ENCODE data around the gene DAB2IP. TPM values are rescaled to one million over a fixed set of nuclear protein-coding genes. Genes with fewer than 3 reads are reported as not detected.

The DAB2IP gene
- total RNA-seq, 1 donor from 2014 or later, result 44.7 TPM

- intact Hi-C loops (cut with DNase I), result loop anchor here (10.0 kb wide), 1 partner anchor 238 kb away; no protein-coding TSS in a partner anchor
- DNase-seq (no peak), ATAC-seq (ENCODE audit: poor library complexity) (no peak)
These were observed 105.2 kb downstream of the DAB2IP start for GRCh38 chr9:121756474-121757280.

DNA sequence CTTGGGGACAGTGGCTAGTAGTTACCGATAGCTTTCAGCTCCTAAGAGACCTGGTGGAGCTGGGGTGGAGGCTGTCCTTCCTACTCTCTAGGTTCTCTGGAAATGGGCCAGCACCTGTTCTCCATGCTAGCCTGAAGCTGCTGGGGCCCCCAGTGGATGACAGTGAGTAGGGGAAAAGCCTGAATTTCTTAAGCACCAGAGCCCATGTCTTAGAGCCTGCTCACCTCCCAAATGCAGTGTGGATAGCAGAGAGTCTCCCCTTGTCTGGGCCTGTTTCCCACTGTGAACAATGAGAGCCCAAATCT, 105.8 kb downstream of the DAB2IP start:
- intact Hi-C loops (cut with DNase I), result loop anchor here (10.0 kb wide), 1 partner anchor 238 kb away; no protein-coding TSS in a partner anchor
- ATAC-seq (ENCODE audit: poor library complexity) (no peak), DNase-seq (no peak)

- ATAC-seq (ENCODE audit: poor library complexity) (no peak), DNase-seq (no peak)
- intact Hi-C loops (cut with DNase I), result loop anchor here (10.0 kb wide), 1 partner anchor 236 kb away; no protein-coding TSS in a partner anchor
These were observed 107.3 kb downstream of the DAB2IP start for GRCh38 chr9:121758693-121759092.

- ATAC-seq (ENCODE audit: poor library complexity) (no peak), DNase-seq (no peak)
- intact Hi-C loops (cut with DNase I), result loop anchor here (10.0 kb wide), 1 partner anchor 235 kb away; no protein-coding TSS in a partner anchor
These were observed 108.6 kb downstream of the DAB2IP start for GRCh38 chr9:121759996-121760395.

- DNase-seq (no peak), ATAC-seq (ENCODE audit: poor library complexity) (no peak)
- intact Hi-C loops (cut with DNase I), result no loop called here
These were observed 109.1 kb downstream of the DAB2IP start for GRCh38 chr9:121760571-121760970.

GRCh38 chr9:121763131-121763530, 111.7 kb downstream of the DAB2IP start:
- DNase-seq (no peak), ATAC-seq (ENCODE audit: poor library complexity) (no peak)
- intact Hi-C loops (cut with DNase I), result no loop called here

- DNase-seq (no peak), ATAC-seq (ENCODE audit: poor library complexity) (no peak)
- intact Hi-C loops (cut with DNase I), result no loop called here
These were observed 112.3 kb downstream of the DAB2IP start for GRCh38 chr9:121763561-121764370.

DNA sequence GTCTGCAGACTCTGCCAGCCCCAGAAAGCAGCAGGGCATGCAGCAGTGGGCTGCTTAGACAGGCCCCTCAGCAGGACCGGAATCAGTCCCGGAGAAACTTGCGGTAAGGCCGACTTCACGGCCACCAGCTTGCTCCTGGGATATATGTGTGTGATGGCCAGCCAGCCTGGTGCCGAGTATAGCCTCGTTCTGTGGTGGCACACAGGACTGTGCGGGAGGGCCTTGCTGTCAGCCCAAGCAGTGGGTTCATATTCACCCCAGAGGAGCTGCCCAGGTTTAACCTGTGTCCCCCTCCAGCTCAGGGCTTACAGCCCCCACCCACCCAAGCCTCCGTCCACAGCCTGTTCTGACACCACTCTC, 112.9 kb downstream of the DAB2IP start:
- DNase-seq (no peak), ATAC-seq (ENCODE audit: poor library complexity) (no peak)
- intact Hi-C loops (cut with DNase I), result no loop called here

- DNase-seq, result peak; percentile 79
These were observed 113.9 kb downstream of the DAB2IP start for GRCh38 chr9:121765021-121765950.

DNA sequence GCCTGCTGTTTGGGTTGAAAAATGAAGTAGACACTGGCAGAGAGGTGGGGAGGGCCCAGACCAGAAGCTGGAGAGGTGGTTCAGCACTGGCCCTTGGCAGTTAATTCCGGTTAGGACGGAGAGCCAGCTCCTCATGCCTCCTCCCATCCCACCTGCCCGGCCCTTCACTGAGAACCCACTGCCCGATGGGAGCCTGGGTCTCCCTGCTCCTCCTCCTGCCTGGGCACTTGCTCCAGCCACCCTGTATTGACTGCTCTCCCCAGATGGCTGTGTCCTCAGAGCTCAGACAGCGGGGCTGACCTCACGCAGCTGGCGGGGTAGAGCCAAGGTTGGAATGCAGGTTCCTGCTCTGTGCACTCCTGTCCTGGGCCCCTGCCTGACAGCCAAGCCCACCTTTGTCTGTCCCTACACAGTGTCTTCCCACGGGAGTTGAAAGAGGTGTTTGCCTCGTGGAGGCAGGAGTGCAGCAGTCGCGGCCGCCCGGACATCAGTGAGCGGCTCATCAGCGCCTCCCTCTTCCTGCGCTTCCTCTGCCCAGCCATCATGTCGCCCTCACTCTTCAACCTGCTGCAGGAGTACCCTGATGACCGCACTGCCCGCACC, 114.7 kb downstream of the DAB2IP start:
- intact Hi-C loops (cut with DNase I), result no loop called here
- DNase-seq (peak; percentile 42), ATAC-seq (ENCODE audit: poor library complexity) (peak; percentile 3)

More at GRCh38 chr9:121765021-121765950, 113.9 kb downstream of the DAB2IP start:
- intact Hi-C loops (cut with DNase I), result no loop called here
- ATAC-seq (ENCODE audit: poor library complexity), result peak; percentile 89

DNA sequence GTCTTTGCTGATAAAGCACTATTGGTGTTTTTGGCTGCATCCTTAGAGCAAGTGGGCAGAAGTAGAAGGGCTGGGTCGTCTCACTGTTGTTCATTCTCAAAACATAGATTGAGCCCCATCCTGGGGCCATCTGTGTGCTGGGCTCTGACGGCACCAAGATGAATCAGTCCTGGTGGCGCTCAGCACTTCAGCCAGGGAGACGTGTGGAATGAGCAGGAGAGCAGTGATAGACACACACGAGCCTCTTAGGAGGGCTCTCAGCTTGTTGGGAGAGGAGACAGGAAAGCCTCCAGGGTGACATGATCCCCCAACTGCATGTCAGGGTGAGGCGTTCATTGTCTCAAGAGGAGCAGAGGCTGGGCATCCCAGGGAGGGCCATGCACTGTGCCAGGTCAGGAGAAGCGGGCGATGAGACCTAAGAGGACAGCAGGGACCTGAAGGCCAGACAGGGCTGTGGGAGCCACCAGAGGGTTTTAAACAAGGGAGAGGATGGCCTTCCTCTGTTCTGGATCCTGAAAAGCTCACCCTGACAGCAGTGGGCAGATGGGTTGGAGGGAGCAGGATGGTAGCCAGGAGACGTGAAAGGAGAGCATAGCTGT, 115.8 kb downstream of the DAB2IP start:
- ATAC-seq (ENCODE audit: poor library complexity) (no peak), DNase-seq (no peak)
- intact Hi-C loops (cut with DNase I), result no loop called here

GRCh38 chr9:121768416-121769015, 117.1 kb downstream of the DAB2IP start:
- ATAC-seq (ENCODE audit: poor library complexity) (no peak), DNase-seq (peak; percentile 32)
- intact Hi-C loops (cut with DNase I), result no loop called here

GRCh38 chr9:121769939-121770338, 118.5 kb downstream of the DAB2IP start:
- intact Hi-C loops (cut with DNase I), result no loop called here
- ATAC-seq (ENCODE audit: poor library complexity) (no peak), DNase-seq (peak; percentile 17)

DNA sequence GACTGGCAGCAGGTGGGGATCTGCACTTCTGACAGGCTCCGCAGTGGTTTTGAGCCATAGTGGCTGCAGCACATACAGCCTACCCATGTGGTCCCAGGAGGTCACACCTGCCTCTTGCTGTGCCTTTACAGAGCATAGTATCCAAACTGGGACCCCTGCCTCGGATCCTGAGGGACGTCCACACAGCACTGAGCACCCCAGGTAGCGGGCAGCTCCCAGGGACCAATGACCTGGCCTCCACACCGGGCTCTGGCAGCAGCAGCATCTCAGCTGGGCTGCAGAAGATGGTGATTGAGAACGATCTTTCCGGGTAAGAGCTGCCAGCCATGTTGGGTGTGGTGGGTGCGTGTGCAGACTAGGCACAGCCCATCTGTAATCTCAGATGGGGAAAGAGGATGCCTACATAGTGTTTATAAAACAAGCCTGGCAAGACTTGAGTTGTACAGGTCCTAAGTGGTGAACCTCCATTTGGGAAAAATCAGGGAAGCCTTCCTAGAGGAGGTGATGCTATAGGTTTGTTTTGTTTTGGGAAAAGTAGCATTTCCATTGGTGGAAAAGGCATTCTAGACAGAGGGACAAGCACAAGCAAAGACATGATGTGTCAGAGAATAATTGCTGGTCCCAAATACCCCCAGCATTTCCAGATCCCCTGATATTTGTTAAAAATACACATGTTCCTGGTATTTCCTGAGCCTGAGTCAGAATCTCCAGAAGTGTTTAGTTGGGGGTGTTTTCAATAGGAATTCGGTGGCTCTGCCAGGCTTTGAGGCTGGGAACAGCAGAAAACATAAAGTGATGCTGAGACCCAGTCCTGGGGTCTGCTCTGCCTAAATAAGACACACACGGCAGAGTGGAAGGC, 119.2 kb downstream of the DAB2IP start:
- intact Hi-C loops (cut with DNase I), result no loop called here
- DNase-seq (peak; percentile 28), ATAC-seq (ENCODE audit: poor library complexity) (no peak)

DNA sequence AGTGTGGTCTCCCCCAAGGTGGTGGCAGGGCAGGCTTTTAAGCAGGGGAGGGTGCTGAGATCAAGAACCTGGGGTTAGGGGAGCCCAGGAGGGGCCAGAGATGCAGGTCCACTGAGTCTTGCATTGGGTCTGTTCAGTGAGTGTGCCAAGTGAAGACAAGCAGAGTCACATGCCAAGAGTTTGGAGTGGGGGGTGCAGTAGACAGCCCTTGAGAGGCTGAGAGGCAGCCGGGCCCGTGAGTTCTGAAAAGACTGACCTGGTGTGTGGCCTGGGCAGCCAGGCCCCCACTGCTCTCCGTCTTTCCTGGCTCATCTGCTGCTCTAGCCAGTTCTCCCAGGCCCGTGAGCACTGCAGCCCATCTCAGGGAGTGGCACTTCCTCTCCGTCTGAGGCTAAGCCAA, 120.0 kb downstream of the DAB2IP start:
- intact Hi-C loops (cut with DNase I), result no loop called here
- DNase-seq (peak; percentile 29), ATAC-seq (ENCODE audit: poor library complexity) (no peak)

DNA sequence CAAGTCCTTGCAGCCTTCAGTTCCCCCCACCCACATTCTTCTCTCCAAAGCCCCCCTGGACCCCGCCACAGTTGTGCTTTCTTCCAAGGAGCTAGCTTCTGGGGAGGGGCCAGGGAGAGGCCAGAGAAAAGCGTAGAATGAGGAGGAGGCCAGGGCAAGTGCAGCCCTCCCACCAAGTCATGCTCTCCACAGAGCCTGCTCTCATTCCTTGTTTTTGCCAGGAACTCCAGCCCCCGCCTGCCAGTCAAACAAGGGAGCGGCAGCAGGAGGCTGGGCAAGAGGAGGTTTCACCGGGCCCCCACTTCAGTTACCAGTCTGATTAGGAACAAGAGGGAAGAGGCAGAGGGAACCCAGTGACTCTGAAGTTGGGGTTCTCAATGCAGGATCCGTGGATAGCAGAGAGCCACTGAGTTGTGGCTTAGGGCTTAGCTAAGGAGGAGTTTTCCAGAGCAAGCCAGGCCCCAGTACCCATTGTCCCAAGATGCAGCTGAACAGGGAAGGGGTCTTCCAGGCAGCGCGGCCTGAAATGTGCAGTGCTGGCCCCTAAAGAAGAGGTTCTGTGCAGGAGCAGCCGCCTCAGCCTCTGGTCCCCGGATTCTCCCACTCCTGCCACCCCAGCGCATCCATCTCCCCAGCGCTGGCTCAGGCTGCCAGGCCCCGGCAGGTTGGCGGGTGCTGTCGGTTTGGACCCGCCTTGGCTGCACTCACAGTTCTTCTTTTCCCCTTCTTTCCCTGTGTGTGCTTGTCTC, 120.6 kb downstream of the DAB2IP start:
- ATAC-seq (ENCODE audit: poor library complexity) (no peak), DNase-seq (peak; percentile 29)
- intact Hi-C loops (cut with DNase I), result no loop called here
